HUES6 (cell line): ENCODE measurements around the gene ZNF93.
A peak's percentile ranks its signal among the peaks of the same experiment; 100 is the strongest.
"Not testable (repeated sequence)": the region's sequence is repeated elsewhere in the genome, so short reads cannot be mapped to it uniquely, and the experiment has no call there.

Experiments used
- H3K27ac ChIP-seq: 2 replicates; pipeline ENCODE4 v1.7.0; 2013; ENCODE audit warnings: low read depth, mild to moderate bottlenecking, low read length, inconsistent platforms
- H3K27me3 ChIP-seq: 2 replicates; pipeline ENCODE4 v1.6.1; 2013; ENCODE audit warnings: low read length; ENCODE audit not compliant: control insufficient read depth, insufficient read depth
- H3K36me3 ChIP-seq: 2 replicates; pipeline ENCODE4 v1.6.1; 2013; ENCODE audit warnings: low read length; ENCODE audit not compliant: control insufficient read depth, insufficient read depth
- H3K4me1 ChIP-seq: 2 replicates; pipeline ENCODE4 v1.6.1; 2013; ENCODE audit warnings: low read length; ENCODE audit not compliant: control insufficient read depth, insufficient read depth
- H3K4me3 ChIP-seq: 2 replicates; pipeline ENCODE4 v1.5.1; 2013; ENCODE audit warnings: low read depth, low read length
- H3K9ac ChIP-seq: one replicate; pipeline ENCODE4 v1.6.1; 2013; ENCODE audit warnings: mild to moderate bottlenecking, low read length
- H3K9me3 ChIP-seq: 2 replicates; pipeline ENCODE4 v1.6.1; 2013; ENCODE audit warnings: low read depth, low read length; ENCODE audit not compliant: control insufficient read depth, insufficient read depth

The ZNF93 gene

DNA sequence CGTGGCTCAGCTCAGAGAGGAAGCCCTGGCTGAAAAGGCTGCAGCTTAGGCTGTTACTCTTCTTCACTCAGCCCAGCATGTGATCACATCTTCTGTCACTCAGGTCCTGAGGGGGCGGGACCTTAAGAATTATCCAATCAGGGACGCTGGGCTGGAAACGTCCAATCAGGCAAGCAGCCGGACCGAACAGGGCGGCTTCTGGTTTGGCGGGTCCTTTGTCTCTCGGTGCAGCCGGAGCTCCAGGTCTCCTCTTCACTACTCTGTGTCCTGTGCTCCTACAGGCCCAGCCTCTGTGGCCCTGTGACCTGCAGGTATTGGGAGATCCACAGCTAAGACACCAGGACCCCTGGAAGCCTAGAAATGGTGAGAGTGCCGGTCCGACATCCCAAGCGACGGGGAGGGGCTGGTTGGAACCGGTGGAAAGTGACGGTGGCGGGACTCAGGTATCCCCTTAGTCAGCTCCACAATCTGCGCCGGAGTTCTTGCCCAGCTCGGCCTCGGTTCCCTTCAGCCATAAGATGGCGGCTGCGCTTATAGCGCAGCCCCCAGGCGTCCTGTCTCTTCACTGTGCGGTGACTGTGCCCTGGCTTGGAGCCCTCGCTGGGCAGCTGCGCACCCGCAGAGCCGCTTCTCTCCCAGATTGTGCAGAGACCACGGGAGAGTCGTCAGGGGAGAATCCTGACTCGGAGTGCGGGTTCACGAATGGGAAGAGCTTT is at the start of gene ZNF93:
ZNF93 (plus strand) TSS at position 218 of the 716 bp plus-strand sequence; CDS start at position 361, 143 bp downstream.
- no peaks in the 10 kb centered on the region; the same call in 1 of the 2 replicates for H3K4me1 ChIP-seq
- peaks cover 16% of the 10 kb centered on the region; the same call in 1 of the 2 replicates for H3K9me3 ChIP-seq
- peak within 1 kb of the TSS; percentile 73 for H3K9ac ChIP-seq
- H3K27me3 ChIP-seq: no peaks in the 10 kb centered on the region
- peaks cover 9% of the 10 kb centered on the region; the same call in 1 of the 2 replicates for H3K36me3 ChIP-seq
- H3K4me3 ChIP-seq: peak within 1 kb of the TSS; percentile 78
- peak within 1 kb of the TSS; percentile 83; the same call in 1 of the 2 replicates for H3K27ac ChIP-seq

DNA sequence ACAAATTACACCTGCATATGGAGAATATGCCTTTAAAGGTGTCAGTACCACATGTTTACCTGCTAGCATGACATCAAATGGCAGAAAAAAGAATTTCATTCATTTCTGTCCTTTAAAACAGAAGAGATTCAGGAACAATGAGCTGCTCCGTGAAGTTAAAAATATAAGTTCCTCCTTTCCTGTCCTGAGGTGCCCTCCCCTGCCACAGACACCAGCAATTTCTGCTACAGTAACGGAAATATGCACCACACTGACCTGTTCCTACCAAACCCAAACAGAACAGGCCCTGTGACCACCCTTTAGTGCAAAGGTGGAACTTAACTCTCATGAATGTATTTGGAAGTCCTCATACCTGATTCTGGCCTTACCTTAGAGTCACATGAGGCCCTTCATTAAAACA is 49.0 kb upstream of the ZNF93 start:
- H3K36me3 ChIP-seq, H3K4me1 ChIP-seq, H3K27ac ChIP-seq, H3K27me3 ChIP-seq, H3K9ac ChIP-seq, H3K4me3 ChIP-seq: not testable (repeated sequence)
- peaks cover 10% of the 10 kb centered on the region; the same call in 1 of the 2 replicates for H3K9me3 ChIP-seq

- peaks cover 8% of the 10 kb centered on the region; the same call in 1 of the 2 replicates for H3K9me3 ChIP-seq
- H3K36me3 ChIP-seq: peaks cover 5% of the 10 kb centered on the region; the same call in 1 of the 2 replicates
- H3K9ac ChIP-seq: no peak overlapping the region
- no peaks in the 10 kb centered on the region for H3K4me1 ChIP-seq
- no peaks in the 10 kb centered on the region for H3K27me3 ChIP-seq
- H3K27ac ChIP-seq: no peak overlapping the region
- H3K4me3 ChIP-seq: no peak overlapping the region
Measured at GRCh38 chr19:19858751-19859150, 42.0 kb upstream of the ZNF93 start.

- Histone ChIP-seq H3K4me3 (peak overlapping the region; percentile 65; the same call in 1 of the 2 replicates), H3K36me3 (peaks cover 5% of the 10 kb centered on the region; the same call in 1 of the 2 replicates), H3K9ac (no peak overlapping the region), H3K27ac (no peak overlapping the region; the same call in 1 of the 2 replicates), H3K27me3 (no peaks in the 10 kb centered on the region), H3K4me1 (no peaks in the 10 kb centered on the region), H3K9me3 (peaks cover 7% of the 10 kb centered on the region; the same call in 1 of the 2 replicates)
Measured at GRCh38 chr19:19860756-19861390, 39.9 kb upstream of the ZNF93 start.

GRCh38 chr19:19865750-19866610 is 34.8 kb upstream of the ZNF93 start, which contains the start of gene ZNF253:
ZNF253 (plus strand) TSS chr19:19865882; CDS start chr19:19865997, 115 bp downstream.
- H3K36me3 ChIP-seq: no peaks in the 10 kb centered on the region; the same call in 1 of the 2 replicates
- H3K9me3 ChIP-seq: peaks cover 6% of the 10 kb centered on the region; the same call in 1 of the 2 replicates
- peak within 1 kb of the TSS; percentile 84; the same call in 1 of the 2 replicates for H3K4me3 ChIP-seq
- no peaks in the 10 kb centered on the region for H3K27me3 ChIP-seq
- no peaks in the 10 kb centered on the region for H3K4me1 ChIP-seq
- H3K27ac ChIP-seq: peak within 1 kb of the TSS; percentile 92; the same call in 1 of the 2 replicates
- H3K9ac ChIP-seq: peak within 1 kb of the TSS; percentile 37

- Histone ChIP-seq H3K4me1 (no peaks in the 10 kb centered on the region), H3K9me3 (peaks cover 3% of the 10 kb centered on the region; the same call in 1 of the 2 replicates), H3K9ac (no peak overlapping the region), H3K27ac (peak overlapping the region; percentile 92; the same call in 1 of the 2 replicates), H3K4me3 (peak overlapping the region; percentile 84; the same call in 1 of the 2 replicates), H3K27me3 (no peaks in the 10 kb centered on the region), H3K36me3 (no peaks in the 10 kb centered on the region; the same call in 1 of the 2 replicates)
Measured at GRCh38 chr19:19866611-19867248, 34.0 kb upstream of the ZNF93 start.

DNA sequence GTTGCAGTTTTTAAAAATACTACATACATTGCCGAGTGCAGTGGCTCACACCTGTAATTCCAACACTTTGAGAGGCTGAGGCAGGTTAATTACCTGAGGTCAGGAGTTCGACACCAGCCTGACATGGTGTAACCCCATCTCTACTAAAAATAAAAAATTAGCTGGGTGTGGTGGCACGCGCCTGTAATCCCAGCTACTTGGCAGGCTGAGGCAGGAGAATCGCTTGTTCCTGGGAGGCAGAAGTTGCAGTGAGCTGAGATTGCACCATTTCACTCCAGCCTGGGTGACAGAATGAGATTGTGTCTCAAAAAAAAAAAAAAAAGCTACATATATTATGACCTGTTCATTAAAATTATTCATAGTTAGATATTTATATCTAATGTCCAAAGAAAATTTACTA is 30.7 kb upstream of the ZNF93 start:
- H3K4me3 ChIP-seq, H3K9me3 ChIP-seq, H3K36me3 ChIP-seq, H3K27me3 ChIP-seq, H3K4me1 ChIP-seq, H3K27ac ChIP-seq, H3K9ac ChIP-seq: not testable (repeated sequence)

DNA sequence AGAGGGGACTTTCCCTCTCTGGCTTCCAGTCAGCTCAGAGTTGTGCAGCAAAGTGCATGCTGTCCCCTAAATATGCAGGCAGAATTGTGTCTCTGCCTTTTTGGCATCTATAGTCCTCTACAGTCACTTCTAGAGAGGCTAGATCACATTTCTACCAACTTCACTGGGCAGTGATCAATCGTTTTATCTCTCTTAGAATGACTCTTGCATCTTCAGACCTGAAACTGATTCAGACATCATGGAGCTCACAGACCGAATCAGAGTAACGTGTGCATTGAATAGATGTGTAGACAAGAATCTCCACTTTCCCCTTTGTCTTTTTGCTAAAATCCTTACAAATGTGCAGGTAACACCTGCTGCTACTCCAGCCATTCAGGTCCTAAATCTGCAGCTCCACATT is 28.8 kb upstream of the ZNF93 start:
- H3K36me3 ChIP-seq: no peaks in the 10 kb centered on the region; the same call in 1 of the 2 replicates
- H3K9ac ChIP-seq: no peak overlapping the region
- H3K9me3 ChIP-seq: 0 out of 2 replicates have a peak, but pooled peaks cover 6% of the 10 kb centered on the region
- H3K27ac ChIP-seq: no peak overlapping the region
- H3K4me1 ChIP-seq: no peaks in the 10 kb centered on the region
- no peak overlapping the region for H3K4me3 ChIP-seq
- H3K27me3 ChIP-seq: no peaks in the 10 kb centered on the region

DNA sequence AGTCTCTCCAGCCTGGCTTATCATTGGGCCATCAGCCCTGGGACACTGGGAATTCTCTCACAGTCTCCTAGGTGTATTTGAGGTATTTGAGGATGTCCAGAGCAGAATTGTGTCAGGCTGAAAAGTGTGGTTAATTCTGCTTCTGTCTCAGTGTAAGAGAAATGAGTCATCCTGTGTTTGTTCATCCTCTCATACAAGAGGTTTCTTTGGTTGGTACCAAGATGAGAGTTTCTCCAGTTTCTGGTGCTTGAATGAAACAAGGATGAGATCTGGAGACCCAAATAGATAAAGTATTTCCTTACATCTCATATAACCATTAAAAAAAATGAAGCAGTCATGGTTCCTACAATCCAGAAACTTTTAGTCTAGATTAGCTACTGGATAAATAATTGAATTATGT is 27.4 kb upstream of the ZNF93 start:
- Histone ChIP-seq H3K27ac (no peak overlapping the region), H3K4me1 (no peaks in the 10 kb centered on the region), H3K9me3 (0 out of 2 replicates have a peak, but pooled peaks cover 5% of the 10 kb centered on the region), H3K4me3 (no peak overlapping the region), H3K9ac (no peak overlapping the region), H3K27me3 (no peaks in the 10 kb centered on the region), H3K36me3 (no peaks in the 10 kb centered on the region; the same call in 1 of the 2 replicates)

DNA sequence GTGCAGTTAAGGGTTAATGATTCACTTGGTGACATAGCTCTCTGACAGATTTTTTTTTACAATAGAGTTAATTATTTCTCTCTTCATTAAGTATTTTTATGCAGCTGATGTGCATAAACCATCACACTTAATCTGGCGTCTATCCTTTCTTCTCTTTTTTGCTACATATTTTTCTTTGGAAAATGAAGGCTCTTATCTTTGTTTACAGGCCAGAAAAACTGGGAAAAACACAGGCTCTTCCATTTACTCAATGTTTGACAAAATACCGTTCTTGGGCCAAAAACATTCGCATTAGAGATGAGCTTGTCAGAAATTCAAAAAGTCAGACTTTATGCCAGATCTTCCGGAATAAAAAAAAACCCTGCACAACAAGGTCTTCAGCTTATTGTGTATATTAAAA is 23.0 kb upstream of the ZNF93 start:
- H3K9me3 ChIP-seq: peaks cover 10% of the 10 kb centered on the region; the same call in 1 of the 2 replicates

More for the DNA sequence above, 23.0 kb upstream of the ZNF93 start:
- no peaks in the 10 kb centered on the region for H3K27me3 ChIP-seq
- H3K27ac ChIP-seq: no peak overlapping the region
- no peak overlapping the region for H3K4me3 ChIP-seq
- no peak overlapping the region for H3K9ac ChIP-seq
- peaks cover 11% of the 10 kb centered on the region; the same call in 1 of the 2 replicates for H3K36me3 ChIP-seq
- H3K4me1 ChIP-seq: no peaks in the 10 kb centered on the region
